HG03469 (cell line): ENCODE data around the gene LARP6.

Experiments
- ATAC-seq: cut with Tn5 transposase; IDR thresholded peaks from one replicate; pipeline ENCODE4 v1.9.1; 2021; ENCODE audit warnings: mild to moderate bottlenecking, moderate library complexity, moderate number of reproducible peaks; ENCODE audit not compliant: unreplicated experiment

The LARP6 gene

GRCh38 chr15:70796516-70797310, 57.2 kb downstream of the LARP6 start:
- ATAC-seq = no peak

DNA sequence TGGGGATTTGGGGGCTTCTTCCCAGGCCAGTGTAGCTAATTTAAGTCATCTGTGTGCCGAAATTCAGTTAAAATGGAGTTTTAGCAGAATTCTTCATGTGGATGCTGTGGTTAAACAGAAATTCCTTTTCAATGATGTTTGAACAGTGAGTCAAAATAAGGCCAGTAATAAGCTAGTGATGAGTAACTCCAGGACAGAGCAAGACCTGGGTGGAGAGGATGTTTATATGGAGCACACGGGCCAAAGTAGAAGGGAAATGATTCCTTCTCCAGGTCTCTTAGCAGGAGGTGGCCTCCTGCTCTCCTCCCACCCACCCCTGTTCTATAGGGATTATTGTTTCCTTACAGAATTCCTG, 58.7 kb downstream of the LARP6 start:
- no peak for ATAC-seq

- ATAC-seq = no peak
These were observed 59.2 kb downstream of the LARP6 start for GRCh38 chr15:70794596-70795310.

DNA sequence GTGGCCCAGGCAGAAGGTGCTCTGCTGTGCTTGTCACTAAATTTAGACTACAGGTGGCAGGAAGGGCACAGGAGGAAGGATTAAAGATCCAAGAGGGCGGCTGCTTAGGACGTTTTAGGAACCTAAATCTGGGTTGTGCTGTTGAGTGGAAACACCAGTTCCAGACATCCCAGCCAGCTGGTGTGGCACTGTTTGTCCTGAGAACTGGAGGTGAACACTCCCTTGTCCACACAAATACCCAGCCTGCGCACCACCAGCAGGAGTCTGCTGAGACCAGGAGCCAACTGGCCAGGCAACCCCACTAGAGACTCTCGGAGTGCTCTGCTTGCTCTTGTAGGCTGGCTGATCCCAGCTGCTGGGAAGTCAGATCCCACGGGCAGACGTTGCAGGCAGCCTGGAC, 60.3 kb downstream of the LARP6 start:
- ATAC-seq = no peak

GRCh38 chr15:70792171-70792573, 61.8 kb downstream of the LARP6 start:
- ATAC-seq = no peak

GRCh38 chr15:70791259-70791658, 62.7 kb downstream of the LARP6 start:
- ATAC-seq = no peak

DNA sequence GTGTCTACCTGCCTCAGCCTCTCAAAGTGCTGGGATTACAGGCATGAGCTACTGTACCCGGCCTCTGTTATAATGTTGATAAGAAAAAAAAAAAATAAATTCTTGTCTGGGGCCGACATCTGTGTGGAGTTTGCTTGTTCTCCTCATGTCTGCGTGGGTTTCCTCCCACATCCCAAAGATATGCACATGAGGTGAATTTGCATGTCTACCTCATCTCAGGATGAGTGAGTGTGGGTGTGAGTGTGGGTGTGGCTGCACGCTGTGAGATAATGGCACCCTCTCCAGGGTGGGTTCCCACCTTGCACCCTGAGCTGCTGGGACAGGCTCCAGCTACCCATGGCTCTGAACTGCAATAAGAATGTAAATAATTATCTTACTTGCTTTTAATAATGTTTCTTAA, 64.7 kb downstream of the LARP6 start:
- no peak for ATAC-seq

- no peak for ATAC-seq
These were observed 65.6 kb downstream of the LARP6 start for GRCh38 chr15:70788114-70789049.

- ATAC-seq = no peak
These were observed 67.0 kb downstream of the LARP6 start for GRCh38 chr15:70786996-70787395.

DNA sequence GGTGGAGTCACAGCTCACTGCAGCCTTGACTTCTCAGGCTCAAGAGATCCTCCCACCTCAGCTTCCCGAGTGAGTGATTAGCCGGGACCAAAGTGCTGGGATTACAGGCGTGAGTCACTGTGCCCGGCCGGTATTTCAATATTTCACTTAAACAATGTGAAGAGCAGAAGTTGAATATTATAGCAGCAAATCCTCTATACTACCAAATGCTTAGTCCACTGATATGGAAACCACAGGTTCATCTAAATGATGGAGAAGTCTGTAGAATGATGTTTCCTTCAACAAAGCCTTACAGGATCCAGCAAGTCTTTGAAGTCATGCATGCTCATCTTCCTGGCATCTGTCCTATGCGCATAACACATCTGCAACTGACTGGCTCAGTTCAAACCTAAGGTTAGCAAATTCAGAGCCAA, 70.3 kb downstream of the LARP6 start:
- ATAC-seq = no peak

DNA sequence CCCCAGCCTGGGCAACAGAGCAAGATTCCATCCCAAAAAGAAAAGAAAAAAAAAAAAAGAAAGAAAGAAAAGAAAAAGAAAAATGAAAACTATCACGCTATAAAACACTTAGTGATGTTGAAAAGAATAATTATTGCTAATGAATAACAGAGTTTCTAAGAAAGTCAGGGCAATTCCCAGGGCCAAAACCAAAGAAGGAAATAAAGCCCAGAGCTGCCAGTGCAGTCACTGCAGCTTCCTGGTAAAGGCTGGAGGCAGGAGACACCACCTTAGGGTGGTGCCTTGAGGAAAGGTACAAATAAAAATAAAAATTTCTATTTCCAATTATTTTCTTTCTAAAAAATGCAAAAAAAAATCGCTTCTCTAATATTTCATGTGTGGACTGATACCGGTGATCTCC, 70.9 kb downstream of the LARP6 start:
- no peak for ATAC-seq

DNA sequence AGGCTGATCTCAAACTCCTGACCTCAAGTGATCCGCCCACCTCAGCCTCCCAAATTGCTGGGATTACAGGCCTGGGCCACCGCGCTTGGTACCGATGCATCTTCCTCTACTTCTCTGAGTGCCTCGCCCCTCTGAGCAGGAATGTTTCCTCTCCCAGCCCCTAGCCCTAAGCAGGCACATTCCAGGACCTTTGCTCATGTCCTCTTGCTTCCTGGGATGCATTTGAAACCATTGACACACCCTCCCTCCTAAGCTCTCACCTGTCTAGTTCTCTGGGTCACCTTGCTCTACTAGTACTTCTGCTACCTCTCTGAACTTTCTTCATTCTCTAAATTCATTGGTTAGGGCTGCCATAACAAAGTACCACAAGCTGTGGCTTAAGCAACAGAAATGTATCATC, 72.7 kb downstream of the LARP6 start:
- no peak for ATAC-seq
